BJ (cell line): ENCODE data around the gene FKBP10. TPM values are rescaled to one million over a fixed set of nuclear protein-coding genes. Genes with fewer than 3 reads are reported as not detected.
A peak's percentile ranks its signal among the peaks of the same experiment; 100 is the strongest.

Source experiments
- CTCF ChIA-PET: fragments of 350-600 bp; formaldehyde crosslinking; extraction: SDS; loops from one replicate; lab custom pipeline; 2021; ENCODE audit warnings: antibody characterized with exemption, inconsistent platforms; lab: Yijun Ruan, JAX
- POLR2A ChIA-PET: fragments of 300-600 bp; sonication (Branson Sonifier 250); formaldehyde crosslinking; extraction: SDS; loops from one replicate; lab custom pipeline; 2021; ENCODE audit warnings: antibody characterized with exemption; lab: Charles Lee
- DNase-seq: peaks from one replicate; pipeline ENCODE4 v3.0.0-alpha.2; 2011; ENCODE audit warnings: low read depth
- H3K27me3 ChIP-seq: 2 replicates; pipeline ENCODE4 v1.6.0; 2011; ENCODE audit warnings: low read length; ENCODE audit not compliant: control insufficient read depth, insufficient read depth
- H3K36me3 ChIP-seq: 2 replicates; pipeline ENCODE4 v1.5.1; 2011; ENCODE audit warnings: low read length; ENCODE audit not compliant: control insufficient read depth, insufficient read depth
- H3K4me3 ChIP-seq: 2 replicates; pipeline ENCODE4 v1.5.1; 2011; ENCODE audit warnings: low read depth, mild to moderate bottlenecking, control low read depth, low read length
- CTCF ChIP-seq: IDR thresholded peaks from 2 replicates; pipeline ENCODE4 v1.5.1; 2011; ENCODE audit warnings: low read depth, mild to moderate bottlenecking, control low read depth, inconsistent platforms, low read length, moderate library complexity; ENCODE audit not compliant: insufficient read depth
- polyA minus RNA-seq: library from RNA; depleted of rRNA, polyadenylated mRNA; stranded (reverse); fragments of >200 nt; gene quantifications from 2 replicates; pipeline ENCODE4 v1.2.3, GENCODE V29; 2011; rRNA and poly(A)+ RNA removed
- polyA plus RNA-seq: library from polyadenylated mRNA; depleted of rRNA; stranded (reverse); fragments of >200 nt; gene quantifications from 2 replicates; pipeline ENCODE4 v1.2.3, GENCODE V29; 2011; rRNA removed

FKBP10 gene
- polyA plus RNA-seq = 885 and 1,571 TPM in 2 replicates
- 420 and 568 TPM in 2 replicates for polyA minus RNA-seq

GRCh38 chr17:41812381-41813151 lies at the start of gene FKBP10:
FKBP10 (plus strand) TSS chr17:41813004; CDS start chr17:41813035, 31 bp downstream.
- TF ChIP-seq CTCF = no peak
- H3K4me3 ChIP-seq = peak within 1 kb of the TSS; percentile 88
- POLR2A ChIA-PET = interaction anchor here (0.7 kb wide), 2 partner anchors 23 to 73 kb away, joined by 3 read pairs; no protein-coding TSS in a partner anchor
- no peaks in the 10 kb centered on the region for H3K27me3 ChIP-seq
- H3K36me3 ChIP-seq = peaks cover 10% of the 10 kb centered on the region
- no peak for DNase-seq
- CTCF ChIA-PET = interaction anchor here (0.7 to 4.4 kb wide), 6 partner anchors 11 to 1152 kb away, joined by 3 to 36 read pairs (median 4); partner anchors contain the start of gene KLHL11

GRCh38 chr17:41763327-41763726 lies 49.5 kb upstream of the FKBP10 start:
- DNase-seq = no peak
- no peak overlapping the region for H3K4me3 ChIP-seq
- no peak for TF ChIP-seq CTCF
- no peaks in the 10 kb centered on the region for H3K27me3 ChIP-seq
- ChIA-PET POLR2A (no interaction called here), CTCF (interaction anchor here (1.0 to 2.4 kb wide), 4 partner anchors 9 to 67 kb away, joined by 3 to 6 read pairs (median 3); no protein-coding TSS in a partner anchor)
- peaks cover 17% of the 10 kb centered on the region for H3K36me3 ChIP-seq

- no peak for TF ChIP-seq CTCF
- no peak overlapping the region for H3K4me3 ChIP-seq
- no peak for DNase-seq
- no peaks in the 10 kb centered on the region for H3K27me3 ChIP-seq
- POLR2A ChIA-PET = no interaction called here
- CTCF ChIA-PET = interaction anchor here (1.0 kb wide), 1 partner anchor 35 kb away, joined by 5 read pairs; no protein-coding TSS in a partner anchor
- H3K36me3 ChIP-seq = peaks cover 30% of the 10 kb centered on the region
Observed at GRCh38 chr17:41766135-41766534, 46.7 kb upstream of the FKBP10 start.

- H3K4me3 ChIP-seq = no peak overlapping the region
- ChIA-PET POLR2A (no interaction called here), CTCF (interaction anchor here (0.8 kb wide), 1 partner anchor 34 kb away, joined by 3 read pairs; no protein-coding TSS in a partner anchor)
- no peak for DNase-seq
- no peaks in the 10 kb centered on the region for H3K27me3 ChIP-seq
- peaks cover 30% of the 10 kb centered on the region for H3K36me3 ChIP-seq
- no peak for TF ChIP-seq CTCF
Observed at GRCh38 chr17:41767324-41768042, 45.3 kb upstream of the FKBP10 start.
